22Rv1 (cell line): ENCODE data around the gene SPEF2.
"Not testable (repeated sequence)": the region's sequence is repeated elsewhere in the genome, so short reads cannot be mapped to it uniquely, and the experiment has no call there.

Experiments
- CTCF ChIP-seq: fragments of 450-650 bp; IDR thresholded peaks from 2 replicates; pipeline ENCODE4 v1.5.1; 2017; ENCODE audit warnings: mild to moderate bottlenecking
- ZFX ChIP-seq: fragments of 450-650 bp; IDR thresholded peaks from 2 replicates; pipeline ENCODE4 v1.6.1; 2017; ENCODE audit warnings: antibody characterized with exemption, borderline replicate concordance

- TF ChIP-seq CTCF, ZFX: not testable (repeated sequence)
These were observed 54.6 kb downstream of the SPEF2 start for GRCh38 chr5:35672296-35672655.
